HG02973 (cell line): ENCODE measurements around the gene RAB5A.
"Not testable (repeated sequence)": the region's sequence is repeated elsewhere in the genome, so short reads cannot be mapped to it uniquely, and the experiment has no call there.

Experiments
- ATAC-seq: cut with Tn5 transposase; IDR thresholded peaks from one replicate; pipeline ENCODE4 v1.9.1; 2021; ENCODE audit warnings: moderate library complexity; ENCODE audit not compliant: unreplicated experiment

The RAB5A gene

DNA sequence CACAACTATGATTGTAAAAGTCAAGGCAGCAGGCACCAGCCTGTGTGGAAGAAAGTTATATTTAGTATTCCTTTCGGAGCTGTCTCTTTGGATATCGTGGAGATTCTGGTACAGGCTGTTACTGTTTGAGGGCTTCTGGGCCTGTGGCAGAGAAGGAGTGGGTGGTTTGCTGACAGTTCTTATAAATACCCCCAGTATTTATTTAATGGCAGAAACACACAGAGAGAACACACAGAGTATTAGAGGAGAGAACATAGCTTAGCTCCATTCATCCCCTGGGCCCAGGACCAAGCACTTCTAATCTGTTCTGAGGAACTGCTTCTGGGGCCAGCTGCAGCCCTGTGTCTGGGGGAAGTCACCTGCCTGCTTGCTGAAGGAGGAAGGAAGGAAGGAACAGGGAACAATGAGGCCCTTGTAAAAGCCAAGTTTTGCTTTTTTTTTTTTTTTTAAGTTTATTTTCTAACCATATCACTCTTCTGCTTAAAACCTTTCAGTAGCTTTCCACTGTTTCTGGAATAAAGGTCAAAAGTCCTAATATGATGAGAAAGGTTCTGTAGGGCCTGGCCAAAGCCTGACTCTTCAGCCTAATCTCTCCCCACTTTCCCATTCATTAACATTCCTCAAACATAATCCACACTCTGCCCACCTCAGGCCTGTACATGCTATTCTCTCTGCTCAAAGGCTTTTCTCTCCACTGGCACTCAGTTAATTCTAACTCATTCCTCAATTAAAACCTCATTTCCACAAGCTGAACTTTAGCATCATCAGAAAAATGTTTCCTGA lies 76.9 kb downstream of the RAB5A start:
- ATAC-seq, result no peak

DNA sequence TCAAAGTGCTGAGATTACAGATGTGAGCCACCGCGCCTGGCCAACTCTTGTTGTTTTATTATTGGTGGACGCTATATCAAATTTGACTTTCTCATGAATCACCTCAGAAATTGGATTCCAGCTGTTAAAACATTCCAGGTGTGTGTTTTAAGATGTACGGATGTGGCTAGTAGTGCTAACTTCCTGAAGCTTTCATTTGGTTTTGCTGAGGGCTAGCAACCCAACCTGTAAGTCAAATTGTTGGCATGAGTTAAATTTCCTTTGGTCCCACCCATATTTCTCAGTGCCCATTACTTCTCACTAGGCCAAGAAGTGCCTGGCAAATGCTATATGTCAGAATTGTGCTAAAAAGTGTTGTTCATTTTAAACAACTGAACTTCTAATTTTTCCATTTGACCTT lies 80.2 kb downstream of the RAB5A start:
- ATAC-seq, result no peak

DNA sequence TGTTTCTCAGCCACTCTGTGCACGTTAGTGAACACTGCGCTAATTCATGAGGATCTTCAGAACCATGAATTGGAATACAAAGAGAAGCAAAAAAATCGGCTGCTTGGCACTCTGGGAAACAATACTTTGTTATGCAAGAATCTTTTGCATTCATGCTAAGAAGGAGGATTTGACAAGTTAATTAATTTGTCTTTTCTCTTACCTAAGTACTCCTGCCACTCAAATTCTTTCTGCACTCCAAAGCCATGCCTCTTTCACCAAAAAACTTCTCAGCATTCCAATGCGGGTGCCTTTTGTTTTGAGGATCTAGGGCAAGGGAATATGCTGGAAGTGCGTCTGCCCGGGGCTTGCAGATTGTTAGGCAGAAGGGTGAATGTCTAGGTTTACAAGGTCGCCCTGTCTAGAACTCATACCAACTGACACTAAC lies 82.0 kb downstream of the RAB5A start:
- ATAC-seq, result no peak

DNA sequence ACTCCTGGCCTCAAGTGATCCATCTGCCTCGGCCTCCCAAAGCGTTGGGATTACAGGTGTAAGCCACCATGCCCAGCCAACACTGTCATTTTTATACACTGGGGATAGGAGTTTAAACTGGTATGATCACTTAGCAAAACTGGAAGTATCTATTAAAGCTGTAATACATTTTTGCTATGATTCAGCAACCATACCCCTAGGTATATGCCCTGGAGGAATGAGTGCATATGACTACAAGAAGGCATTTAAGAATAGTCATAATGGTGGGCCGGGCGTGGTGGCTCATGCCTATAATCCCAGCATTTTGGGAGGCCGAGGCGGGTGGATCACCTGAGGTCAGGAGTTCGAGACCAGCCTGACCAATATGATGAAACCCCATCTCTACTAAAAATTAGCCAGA lies 85.0 kb downstream of the RAB5A start:
- ATAC-seq, result not testable (repeated sequence)
